PFSK-1 (cell line): ENCODE data around the gene TMIE.

Experiments
- FOXP2 ChIP-seq: optimal IDR thresholded peaks from 2 replicates; pipeline ENCODE3; 2011; ENCODE audit warnings: borderline replicate concordance, control low read depth, inconsistent platforms; ENCODE audit not compliant: insufficient read depth; ENCODE audit errors: extremely low read length, extremely low read depth
- POLR2AphosphoS5 ChIP-seq: IDR thresholded peaks from 2 replicates; pipeline ENCODE4 v1.6.1; 2012; ENCODE audit warnings: low read depth, mild to moderate bottlenecking, control low read depth, low read length, moderate library complexity
- REST ChIP-seq, 2 experiments: IDR thresholded peaks; 2 replicates each; pipeline versions ENCODE4 v1.6.1 to v1.8.0; 2011 to 2012; ENCODE audit warnings: low read depth in 2 of 2, low read length in 2 of 2, control low read depth in 1 of 2, inconsistent platforms in 1 of 2, mild to moderate bottlenecking in 1 of 2, moderate library complexity in 1 of 2; ENCODE audit not compliant: insufficient read depth in 1 of 2
- SIN3A ChIP-seq: IDR thresholded peaks from 2 replicates; pipeline ENCODE4 v1.6.1; 2012; ENCODE audit warnings: mild to moderate bottlenecking, low read length, moderate library complexity, borderline replicate concordance; ENCODE audit not compliant: insufficient read depth
- TAF1 ChIP-seq: IDR thresholded peaks from 2 replicates; pipeline ENCODE4 v1.6.1; 2012; ENCODE audit warnings: low read length, control low read depth, borderline replicate concordance; ENCODE audit not compliant: insufficient read depth

Gene TMIE

GRCh38 chr3:46680298-46680826 lies 20.8 kb upstream of the TMIE start:
- no peak for TF ChIP-seq SIN3A
- TF ChIP-seq POLR2AphosphoS5, result no peak
- TF ChIP-seq FOXP2, result no peak
- TF ChIP-seq REST (IDR thresholded peaks at IDR 0.05; ENCODE audit: insufficient read depth in 1 of 2, low read depth in 2 of 2, low read length in 2 of 2), result no peak
- no peak for TF ChIP-seq TAF1

- TF ChIP-seq POLR2AphosphoS5 (no peak), REST (IDR thresholded peaks at IDR 0.05; ENCODE audit: insufficient read depth in 1 of 2, low read depth in 2 of 2, low read length in 2 of 2) (no peak), SIN3A (no peak), TAF1 (no peak), FOXP2 (no peak)
These were observed 19.8 kb upstream of the TMIE start for GRCh38 chr3:46681387-46681786.

- TF ChIP-seq TAF1 (no peak), SIN3A (no peak), REST (IDR thresholded peaks at IDR 0.05; ENCODE audit: insufficient read depth in 1 of 2, low read depth in 2 of 2, low read length in 2 of 2) (no peak), POLR2AphosphoS5 (no peak), FOXP2 (no peak)
These were observed 19.2 kb upstream of the TMIE start for GRCh38 chr3:46681856-46682540.

- TF ChIP-seq SIN3A (no peak), REST (IDR thresholded peaks at IDR 0.05; ENCODE audit: insufficient read depth in 1 of 2, low read depth in 2 of 2, low read length in 2 of 2) (no peak), FOXP2 (no peak), POLR2AphosphoS5 (no peak), TAF1 (no peak)
These were observed 18.2 kb upstream of the TMIE start for GRCh38 chr3:46682974-46683373.

- TF ChIP-seq TAF1 (no peak), FOXP2 (no peak), SIN3A (no peak), REST (IDR thresholded peaks at IDR 0.05; ENCODE audit: insufficient read depth in 1 of 2, low read depth in 2 of 2, low read length in 2 of 2) (no peak), POLR2AphosphoS5 (no peak)
These were observed 16.3 kb upstream of the TMIE start for GRCh38 chr3:46684891-46685290.
